Retina (tissue), 1 donor: ENCODE data around the gene SATB2.

Experiments used
- DNase-seq: peaks from one replicate; pipeline ENCODE4 v3.0.0-alpha.2; 2016

Gene SATB2

GRCh38 chr2:199317646-199318045 lies 140.1 kb downstream of the SATB2 start:
- DNase-seq: no peak

- DNase-seq: no peak
Observed at GRCh38 chr2:199316851-199317250, 140.9 kb downstream of the SATB2 start.

- DNase-seq: no peak
Observed at GRCh38 chr2:199315299-199316179, 142.2 kb downstream of the SATB2 start.

GRCh38 chr2:199312931-199313330 lies 144.8 kb downstream of the SATB2 start:
- no peak for DNase-seq

GRCh38 chr2:199310771-199311585 lies 146.8 kb downstream of the SATB2 start:
- DNase-seq: peak; percentile 58

- peak; percentile 70 for DNase-seq
Observed at GRCh38 chr2:199309973-199310372, 147.8 kb downstream of the SATB2 start.

- no peak for DNase-seq
Observed at GRCh38 chr2:199309411-199309810, 148.3 kb downstream of the SATB2 start.

GRCh38 chr2:199308567-199308966 lies 149.2 kb downstream of the SATB2 start:
- peak; percentile 15 for DNase-seq

GRCh38 chr2:199307461-199307860 lies 150.3 kb downstream of the SATB2 start:
- no peak for DNase-seq

GRCh38 chr2:199306116-199306515 lies 151.6 kb downstream of the SATB2 start:
- DNase-seq: no peak

- no peak for DNase-seq
Observed at GRCh38 chr2:199303728-199304177, 154.0 kb downstream of the SATB2 start.

GRCh38 chr2:199302851-199303250 lies 154.9 kb downstream of the SATB2 start:
- DNase-seq: no peak

GRCh38 chr2:199288424-199288823 lies 169.3 kb downstream of the SATB2 start:
- no peak for DNase-seq

GRCh38 chr2:199282309-199282708 lies 175.4 kb downstream of the SATB2 start:
- no peak for DNase-seq

GRCh38 chr2:199279146-199279545 lies 178.6 kb downstream of the SATB2 start:
- DNase-seq: no peak

GRCh38 chr2:199278099-199278498 lies 179.6 kb downstream of the SATB2 start:
- no peak for DNase-seq

- no peak for DNase-seq
Observed at GRCh38 chr2:199273042-199273511, 184.7 kb downstream of the SATB2 start.

- DNase-seq: no peak
Observed at GRCh38 chr2:199261936-199262335, 195.8 kb downstream of the SATB2 start.

- DNase-seq: no peak
Observed at GRCh38 chr2:199261239-199261638, 196.5 kb downstream of the SATB2 start.

- DNase-seq: no peak
Observed at GRCh38 chr2:199259671-199260070, 198.1 kb downstream of the SATB2 start.

- DNase-seq: no peak
Observed at GRCh38 chr2:199258291-199258690, 199.4 kb downstream of the SATB2 start.

GRCh38 chr2:199257261-199258224 lies 200.2 kb downstream of the SATB2 start:
- DNase-seq: no peak
